HG03558 (cell line): ENCODE measurements around the gene NAP1L4.

Source experiments
- ATAC-seq: cut with Tn5 transposase; IDR thresholded peaks from one replicate; pipeline ENCODE4 v1.9.1; 2021; ENCODE audit warnings: moderate number of reproducible peaks; ENCODE audit not compliant: unreplicated experiment; ENCODE audit errors: extremely low read depth

The NAP1L4 gene

DNA sequence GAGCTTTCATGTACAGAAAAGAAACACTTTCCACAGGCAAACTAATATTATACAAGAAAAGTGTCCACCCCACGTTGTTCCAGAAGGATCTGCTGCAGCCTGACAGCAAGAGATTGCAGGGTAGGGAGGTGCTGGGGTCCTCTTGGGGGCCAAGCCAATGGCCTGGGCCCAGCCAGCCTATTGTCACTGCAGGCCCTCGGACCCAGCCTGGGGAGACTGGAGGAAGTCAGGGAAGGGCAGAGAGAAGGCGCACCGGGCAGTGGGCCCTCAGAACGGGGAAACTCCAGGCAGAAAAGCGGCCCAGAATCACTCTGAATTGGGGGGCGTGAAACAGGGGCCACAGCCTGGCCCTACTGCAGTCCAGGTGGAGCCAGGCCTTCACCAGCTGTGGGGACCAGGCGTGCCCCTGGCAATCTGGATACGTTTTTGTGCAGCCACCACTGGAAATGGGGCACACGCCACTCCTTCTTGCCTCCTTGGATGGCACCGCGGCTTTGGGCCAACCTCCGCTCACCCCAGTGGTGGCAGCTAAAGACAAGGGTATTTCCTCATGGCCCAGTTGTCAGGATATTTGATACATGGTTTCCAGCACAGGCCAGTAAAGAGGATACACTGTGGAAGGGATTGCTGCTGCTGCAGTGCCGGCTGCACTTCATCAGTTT is 3.9 kb upstream of the NAP1L4 start:
- ATAC-seq = no peak

DNA sequence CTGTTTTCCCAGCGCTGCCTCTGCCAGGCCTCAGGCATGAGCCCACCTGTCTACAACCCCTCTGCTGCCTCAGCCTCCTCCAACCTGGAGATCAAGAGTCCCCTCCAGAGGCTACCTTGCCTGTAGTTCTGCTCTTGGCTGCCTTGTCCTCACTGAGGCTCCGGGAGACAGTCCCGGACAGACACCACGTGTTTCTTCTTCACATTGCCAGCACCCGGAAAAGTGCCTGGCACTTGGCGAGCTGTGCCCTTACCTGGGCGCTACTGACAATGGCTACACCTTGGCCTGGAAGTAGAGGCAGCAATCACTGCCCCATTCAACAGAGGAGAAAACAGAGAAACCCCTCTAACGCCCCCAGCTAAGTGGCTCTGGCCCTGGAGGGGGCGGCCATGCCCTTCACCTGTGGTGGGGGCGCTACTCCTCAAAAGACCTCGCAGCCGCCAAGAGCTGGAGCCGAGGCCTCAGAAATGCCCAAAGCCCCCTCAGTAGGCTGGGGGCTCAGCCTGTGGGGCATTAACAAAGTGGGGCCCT is 3.0 kb upstream of the NAP1L4 start:
- ATAC-seq = no peak

DNA sequence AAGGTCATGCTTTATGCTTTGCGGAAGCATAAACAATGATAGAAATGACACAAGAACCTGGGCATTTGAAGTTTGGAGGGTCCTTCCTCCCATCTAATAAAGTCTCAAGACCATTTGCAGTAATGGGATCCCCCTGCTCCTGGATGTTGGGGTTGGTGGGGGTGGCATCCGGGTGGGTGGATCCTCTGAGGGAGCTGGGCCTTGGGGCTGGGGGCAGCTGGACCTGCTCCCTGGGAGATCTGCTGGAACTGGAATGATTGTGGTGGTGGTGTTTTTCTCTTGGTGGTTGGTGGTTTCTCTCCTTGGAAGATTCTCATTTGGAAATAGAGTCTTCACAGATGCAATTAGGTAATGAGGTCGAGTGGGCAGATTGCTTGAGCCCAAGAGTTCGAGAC is 2.2 kb upstream of the NAP1L4 start:
- no peak for ATAC-seq

DNA sequence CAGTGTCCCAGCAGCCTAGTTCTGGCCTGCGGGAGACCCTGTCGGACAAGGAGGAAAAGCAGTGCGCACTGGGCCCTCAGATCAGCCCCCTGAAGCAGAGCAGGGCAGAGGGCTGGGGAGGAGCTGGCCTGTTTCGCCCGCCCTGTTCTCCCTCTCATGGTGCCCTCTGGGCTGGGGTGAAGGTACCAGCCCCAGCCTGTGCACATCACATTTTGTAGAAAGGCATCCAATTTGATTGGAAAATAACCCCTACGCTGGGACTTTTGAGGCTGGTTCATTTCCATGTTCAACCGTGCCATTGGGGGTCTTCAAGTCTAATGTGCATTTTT is 832 bp upstream of the NAP1L4 start:
- ATAC-seq = no peak

DNA sequence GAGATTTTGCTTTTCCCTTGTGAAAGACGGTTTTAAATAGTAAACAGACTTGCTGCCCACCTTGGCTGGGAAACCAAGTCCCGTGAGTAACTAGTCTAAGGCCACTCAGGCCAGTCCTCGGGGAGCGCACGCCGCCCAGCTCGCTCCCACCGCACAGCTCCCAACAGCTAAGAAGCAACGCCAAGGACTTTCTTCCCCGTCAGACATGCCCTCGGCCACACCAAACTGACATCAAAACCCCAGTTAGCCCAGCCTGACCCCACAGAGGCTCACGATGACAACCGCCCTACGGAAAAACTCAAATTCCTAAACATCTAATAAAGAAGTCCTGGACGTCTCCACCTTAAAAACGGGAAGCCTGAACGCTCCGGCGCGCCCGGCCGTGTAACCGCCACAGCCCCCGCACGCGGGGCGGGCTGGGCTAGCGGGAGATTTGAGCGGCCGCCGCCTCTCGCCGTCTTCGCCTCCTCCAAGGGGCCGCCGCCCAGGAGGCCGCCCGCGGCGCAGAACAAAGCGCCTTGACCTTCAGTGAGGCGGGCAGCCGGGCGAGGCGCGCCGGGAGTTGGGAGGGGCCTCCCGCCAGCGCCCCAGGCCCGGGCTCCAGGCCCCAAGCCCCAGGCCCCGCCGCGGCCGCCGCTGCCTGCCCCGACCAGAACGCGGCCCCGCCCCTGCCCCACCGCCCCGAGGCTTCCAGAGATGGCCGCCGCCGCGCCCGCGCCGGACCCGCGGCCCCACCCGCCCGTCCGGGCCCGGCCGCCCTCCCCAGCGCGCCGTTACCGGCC is 486 bp downstream of the NAP1L4 start:
- peak; percentile 9 for ATAC-seq

DNA sequence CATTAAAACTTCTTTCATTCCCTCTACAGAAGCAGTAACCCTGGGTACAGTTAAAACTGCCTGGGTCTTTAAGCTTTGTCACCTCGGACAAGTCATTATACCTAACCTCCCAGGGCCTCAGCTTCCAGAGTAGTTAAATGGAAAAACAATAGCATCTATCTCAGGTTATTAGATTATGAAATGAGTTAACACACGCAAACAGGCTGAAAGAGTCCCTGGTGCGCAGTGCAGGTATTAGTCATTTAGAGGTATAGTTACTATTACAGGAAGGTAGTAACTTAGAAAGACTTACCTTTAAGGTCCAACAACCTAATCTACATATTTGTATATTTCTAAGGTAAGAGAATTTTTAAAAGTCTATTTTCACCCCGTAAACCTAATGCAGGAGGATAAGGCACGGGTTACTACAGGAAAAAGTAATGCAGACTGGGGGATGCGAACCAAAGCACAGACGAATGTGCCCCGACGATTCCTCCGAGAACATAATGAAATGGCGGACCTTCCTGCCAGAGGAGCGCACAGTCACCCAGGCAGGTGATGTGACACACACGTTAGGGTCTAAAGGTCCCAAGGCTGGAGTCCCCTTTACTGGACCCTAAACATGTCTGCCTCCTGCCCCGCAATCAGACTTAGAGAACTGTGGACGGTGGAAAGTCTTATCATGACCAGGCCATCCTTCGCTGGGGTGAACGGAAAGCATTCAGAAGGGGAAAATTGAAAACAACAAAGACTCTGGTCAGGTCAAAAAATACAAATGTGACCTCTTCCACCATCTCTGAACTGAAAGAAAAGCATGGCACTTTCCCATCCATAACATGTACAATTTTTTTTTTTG is 1.3 kb downstream of the NAP1L4 start:
- no peak for ATAC-seq

DNA sequence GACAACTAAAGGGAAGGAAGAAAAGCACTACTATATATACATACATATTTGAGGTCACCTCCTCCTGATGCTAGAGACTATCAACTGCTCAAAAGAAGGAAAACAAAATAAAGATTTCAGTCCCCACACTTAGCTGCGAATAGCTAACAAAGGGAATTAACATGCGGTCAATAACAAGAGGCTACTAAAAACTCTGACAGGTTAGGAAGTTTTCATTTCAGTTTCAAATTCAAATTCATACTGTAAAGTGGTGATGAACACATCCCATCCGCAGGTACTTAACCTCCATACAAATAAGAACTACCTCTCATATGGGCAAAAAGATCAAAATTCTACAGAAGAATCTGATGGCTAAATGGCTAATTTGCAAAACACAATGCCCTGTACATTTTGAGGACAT is 2.6 kb downstream of the NAP1L4 start:
- ATAC-seq = no peak

DNA sequence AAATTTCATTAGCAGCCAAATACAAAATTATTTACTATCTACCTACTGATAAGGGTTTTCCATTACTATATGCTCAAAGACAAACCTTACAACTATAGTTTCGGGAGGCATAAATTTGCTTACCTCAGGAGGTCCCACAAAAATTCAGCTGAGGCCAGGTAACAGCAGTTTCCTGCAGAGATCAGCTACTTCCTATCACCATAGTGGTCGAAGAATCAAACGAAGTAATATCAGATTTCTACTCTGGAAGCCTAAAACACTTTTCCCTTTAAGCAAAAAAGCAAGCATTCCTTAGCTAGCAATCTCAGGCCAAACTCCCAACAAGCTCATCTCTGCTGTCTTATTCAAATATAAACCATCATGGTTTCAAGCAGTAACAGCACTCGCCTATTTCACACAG is 3.1 kb downstream of the NAP1L4 start:
- ATAC-seq = no peak

DNA sequence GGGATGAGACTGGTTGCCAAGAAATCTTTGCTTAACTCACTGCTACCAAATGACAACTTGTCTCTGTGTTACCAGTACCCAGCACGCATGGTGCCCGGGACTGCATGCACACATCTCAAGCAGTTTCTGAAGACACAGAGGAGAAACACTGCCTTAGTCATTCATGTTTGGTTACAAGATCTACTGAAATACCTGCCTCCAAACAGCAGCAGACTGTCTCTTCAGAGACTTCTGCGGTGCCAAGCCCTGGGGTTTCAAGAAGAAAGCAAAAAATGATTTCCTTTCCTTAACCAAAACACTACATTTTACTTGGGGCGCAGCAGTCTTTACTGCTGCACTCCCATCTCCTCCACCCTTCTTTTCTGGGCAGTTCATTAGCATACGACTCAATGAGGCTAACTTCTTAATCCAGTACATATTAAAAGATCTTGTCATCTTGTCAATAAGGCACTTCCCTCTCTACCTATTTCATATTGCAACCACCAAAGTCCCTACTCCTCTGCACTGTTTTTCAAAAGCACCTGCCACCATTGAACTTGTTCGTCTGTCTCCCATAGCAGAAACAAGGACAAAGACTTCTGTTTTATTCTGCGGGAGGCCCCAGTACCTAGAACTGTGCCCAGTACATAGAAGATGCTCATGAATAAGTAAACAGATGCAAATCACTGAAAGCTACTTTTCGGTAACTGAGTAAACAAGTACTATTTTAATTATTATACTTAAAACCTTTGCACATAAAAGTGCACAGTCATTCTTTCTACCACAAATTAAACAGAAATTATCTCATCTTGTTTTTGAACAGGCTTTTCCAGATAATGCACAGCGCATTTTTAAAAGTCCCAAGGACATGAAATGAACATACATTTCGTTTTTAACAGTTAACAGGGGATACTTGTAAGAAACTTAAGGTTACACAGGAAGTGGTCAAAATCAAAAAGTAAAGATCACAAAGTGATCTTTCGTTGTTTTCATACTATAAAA is 4.0 kb downstream of the NAP1L4 start:
- no peak for ATAC-seq

DNA sequence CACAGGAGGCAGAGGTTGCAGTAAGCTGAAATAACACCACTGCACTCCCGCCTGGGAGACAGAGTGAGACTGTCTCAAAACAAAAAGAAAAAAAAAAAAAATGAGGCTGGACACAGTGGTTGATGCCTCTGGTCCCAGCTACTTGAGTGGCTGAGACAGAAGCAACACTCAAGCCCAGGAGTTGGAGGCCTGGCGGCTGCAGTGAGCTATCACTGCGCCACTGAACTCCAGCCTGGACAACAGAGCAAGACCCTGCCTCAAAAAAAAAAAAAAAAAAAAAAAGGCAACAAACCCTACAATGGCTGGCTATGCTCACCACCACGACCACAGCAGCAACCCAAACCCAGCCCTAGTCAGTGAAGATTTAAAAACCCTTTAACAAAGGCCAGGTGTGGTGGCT is 8.2 kb downstream of the NAP1L4 start:
- ATAC-seq = no peak

DNA sequence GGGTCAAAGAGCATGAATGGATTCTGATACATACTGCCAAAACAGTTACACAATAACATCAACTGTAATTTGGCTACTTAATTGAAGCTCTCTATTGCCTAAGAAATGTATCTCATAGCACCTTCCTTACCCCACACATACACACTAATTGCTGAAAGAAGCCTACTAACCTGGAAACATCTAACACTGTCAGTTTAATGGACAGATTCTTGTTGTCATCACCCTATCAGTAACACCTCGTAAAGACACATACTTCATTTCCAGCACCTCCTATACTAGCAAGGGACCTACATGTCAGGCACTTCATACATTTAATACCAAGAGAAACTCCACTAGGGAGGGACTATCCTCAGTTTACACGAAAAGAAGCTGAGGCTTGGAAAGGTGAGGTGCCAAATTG is 9.9 kb downstream of the NAP1L4 start:
- ATAC-seq = no peak

DNA sequence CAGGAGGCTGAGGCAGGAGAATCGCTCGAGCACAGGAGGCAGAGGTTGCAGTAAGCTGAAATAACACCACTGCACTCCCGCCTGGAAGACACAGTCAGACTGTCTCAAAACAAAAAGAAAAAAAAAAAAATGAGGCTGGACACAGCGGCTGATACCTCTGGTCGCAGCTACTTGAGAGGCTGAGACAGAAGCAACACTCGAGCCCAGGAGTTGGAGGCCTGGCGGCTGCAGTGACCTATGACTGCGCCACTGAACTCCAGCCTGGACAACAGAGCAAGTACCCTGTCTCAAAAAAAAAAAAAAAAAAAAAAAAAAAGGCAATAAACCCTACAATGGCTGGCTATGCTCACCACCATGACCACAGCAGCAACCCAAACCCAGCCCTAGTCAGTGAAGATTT is 11.0 kb downstream of the NAP1L4 start:
- no peak for ATAC-seq

DNA sequence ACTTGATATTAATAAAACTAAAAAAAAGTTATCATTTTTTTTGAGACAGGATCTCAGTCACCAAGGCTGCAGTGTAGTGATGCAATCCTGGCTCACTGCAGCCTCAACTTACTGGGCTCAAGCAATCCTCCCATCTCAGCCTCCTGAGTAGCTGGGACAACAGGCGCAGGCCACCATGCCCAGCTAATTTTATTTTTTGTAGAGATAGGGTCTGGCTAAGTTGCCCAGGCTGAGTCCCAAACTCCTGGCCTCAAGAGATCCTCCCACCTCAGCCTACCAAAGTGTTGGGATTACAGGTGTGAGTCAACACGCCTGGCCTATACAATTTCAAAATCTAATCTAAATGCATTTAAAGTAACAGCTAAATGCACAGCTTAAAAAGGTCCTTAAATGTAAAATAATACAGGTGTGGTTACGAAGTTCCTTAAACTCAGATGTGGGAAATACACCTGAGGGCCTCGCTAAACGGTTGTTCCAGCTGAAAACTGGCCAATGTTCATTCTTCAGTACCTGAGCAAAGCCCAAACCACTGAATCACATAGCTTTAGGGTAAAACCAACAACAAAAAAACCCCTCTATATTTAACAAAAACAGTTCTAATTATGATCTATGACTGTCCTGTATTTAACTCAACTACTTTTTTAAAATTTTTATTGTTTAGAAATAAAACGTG is 11.8 kb downstream of the NAP1L4 start:
- ATAC-seq = no peak

DNA sequence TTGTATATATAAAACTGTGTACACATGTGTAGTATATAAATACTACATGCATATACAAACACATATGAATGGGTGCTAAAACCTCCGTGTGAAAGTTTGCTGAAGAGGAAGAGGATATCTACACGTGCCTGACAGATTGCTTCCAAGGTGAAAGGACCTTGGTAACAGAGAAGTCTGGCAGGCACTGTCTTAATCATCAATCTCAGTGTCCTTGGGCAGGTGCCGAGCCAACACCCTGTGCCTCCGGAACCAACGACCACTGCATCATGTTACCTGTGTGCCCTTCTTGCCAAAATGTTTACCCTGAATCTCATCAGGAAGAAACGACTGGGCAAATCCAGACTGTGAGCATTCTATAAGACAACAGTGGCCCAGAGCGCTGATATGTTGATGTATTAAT is 15.0 kb downstream of the NAP1L4 start:
- no peak for ATAC-seq

DNA sequence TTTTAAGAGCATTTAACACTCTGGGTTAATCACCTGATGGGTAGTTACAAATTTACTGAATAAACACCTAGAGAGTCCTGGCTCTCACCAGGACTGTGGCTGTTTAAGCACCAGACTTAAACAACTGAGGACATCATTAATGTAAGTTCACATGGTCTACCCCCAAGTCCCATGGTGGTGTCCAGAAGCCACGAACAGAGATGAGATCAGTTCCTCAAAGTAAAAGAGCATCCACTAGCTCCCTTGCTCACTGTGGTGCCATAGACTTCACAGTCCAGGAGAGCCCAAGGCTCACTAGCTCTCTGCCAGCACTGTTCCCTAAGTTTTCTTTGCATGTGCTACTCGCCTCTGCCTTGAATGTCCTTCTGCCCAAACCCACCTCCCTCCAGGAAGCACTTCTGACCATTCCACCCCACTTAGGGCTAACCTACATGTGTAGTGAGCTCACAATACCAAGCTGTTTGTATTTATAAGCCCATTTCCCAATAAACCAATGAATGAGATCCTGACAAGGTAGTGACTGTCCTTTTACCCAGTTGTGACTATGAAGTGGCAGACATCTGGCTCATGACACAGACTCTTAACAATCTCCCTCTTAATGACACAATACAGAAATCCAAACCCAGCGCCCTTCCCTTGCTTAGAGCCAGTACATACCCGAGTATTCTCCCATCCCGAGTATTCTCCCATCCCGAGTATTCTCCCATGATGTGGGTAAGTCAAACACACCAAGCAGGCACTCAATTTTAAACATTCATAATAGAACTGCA is 15.7 kb downstream of the NAP1L4 start:
- no peak for ATAC-seq

DNA sequence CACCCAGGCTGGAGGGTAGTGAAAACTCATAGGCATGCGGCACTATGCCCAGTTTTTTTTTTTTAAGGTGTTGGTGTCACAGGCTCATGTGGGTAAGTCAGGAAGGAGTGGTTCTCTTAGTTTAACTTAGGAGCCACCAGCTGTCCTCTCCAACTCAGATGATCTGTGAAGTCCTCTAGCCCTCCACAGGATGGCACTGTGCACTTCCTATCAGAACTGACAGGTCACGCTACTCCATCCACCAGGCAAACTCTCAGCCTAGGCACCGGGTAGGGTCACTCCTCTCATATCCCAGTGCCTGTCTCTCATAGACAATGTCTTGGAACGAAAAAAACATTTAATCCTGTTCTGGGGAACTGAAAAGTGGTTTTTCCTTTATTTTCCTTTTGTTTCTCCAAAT is 16.5 kb downstream of the NAP1L4 start:
- ATAC-seq = no peak

DNA sequence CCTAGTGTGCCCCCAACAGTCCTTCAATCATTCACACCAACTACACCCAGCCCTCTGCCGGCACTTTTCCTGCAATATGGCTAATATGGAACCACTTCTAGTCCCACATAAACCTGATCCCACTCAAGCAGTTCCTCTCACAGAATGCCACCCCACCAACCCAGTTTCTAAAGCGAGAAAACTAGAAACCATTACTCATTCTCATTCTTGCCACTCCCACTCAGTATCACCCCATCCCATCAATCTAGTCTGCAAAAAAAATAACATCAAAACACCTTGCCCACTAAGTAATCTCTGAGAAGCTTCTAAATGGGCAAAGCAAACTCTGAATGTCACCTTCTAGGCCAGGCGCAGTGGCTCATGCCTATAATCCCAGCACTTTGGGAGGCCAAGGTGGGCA is 17.9 kb downstream of the NAP1L4 start:
- ATAC-seq = no peak

DNA sequence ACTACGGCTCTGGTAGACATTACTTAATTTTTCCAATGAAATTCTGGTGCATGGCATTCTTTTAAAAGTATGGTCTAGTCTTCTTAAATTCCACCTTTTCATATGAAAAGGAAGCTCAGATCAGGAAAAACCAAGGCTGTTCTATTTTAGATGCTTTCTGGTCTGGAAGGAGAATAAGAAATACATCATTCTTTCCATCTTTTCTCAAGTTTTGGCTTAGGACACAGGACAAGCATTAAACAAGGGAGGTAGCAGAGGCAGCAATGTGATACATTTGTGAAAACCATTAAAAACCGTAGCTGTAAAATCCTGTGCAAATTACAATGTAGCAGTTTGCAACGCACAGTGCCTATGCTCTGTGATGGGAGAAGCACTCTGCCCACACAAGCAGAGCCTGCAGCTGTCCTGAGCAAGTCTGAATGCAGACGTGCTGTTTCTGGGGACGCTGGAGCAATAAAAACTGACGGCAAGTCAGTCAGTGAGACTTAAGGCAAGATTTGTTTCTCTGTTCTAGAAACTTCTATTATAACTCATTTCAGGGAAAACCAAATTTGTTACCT is 23.7 kb downstream of the NAP1L4 start:
- ATAC-seq = no peak
